ENCODE data around the gene OR2Z1. TPM values are rescaled to one million over a fixed set of nuclear protein-coding genes. Genes with fewer than 3 reads are reported as not detected.
"Not testable (repeated sequence)": the region's sequence is repeated elsewhere in the genome, so short reads cannot be mapped to it uniquely, and the experiment has no call there.

Gene OR2Z1
- total RNA-seq, 4 donors from 2014 or later: not detected

DNA sequence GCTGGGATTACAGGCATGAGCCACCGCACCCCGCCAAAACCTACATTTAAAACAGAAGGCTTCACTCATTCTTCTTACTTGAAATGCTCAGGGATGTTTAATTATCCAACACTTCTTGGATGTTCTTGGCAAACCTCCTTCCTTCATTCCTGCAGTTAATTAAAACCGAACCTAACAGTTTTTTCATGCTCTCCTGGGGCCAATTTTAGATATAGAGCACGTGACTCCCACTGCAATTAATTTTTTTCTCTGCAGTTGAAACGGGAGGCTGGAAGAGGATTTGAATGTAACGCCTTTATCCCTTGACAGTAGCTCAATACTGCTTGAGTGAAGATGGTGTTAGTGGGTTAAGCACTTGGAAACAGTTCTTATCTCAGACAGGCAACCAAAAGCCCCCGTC, 18.2 kb upstream of the OR2Z1 start:
- intact Hi-C loops (cut with DNase I; ENCODE audit: low total_unique reads): no loop called here
- DNase-seq: no peak
- Histone ChIP-seq H3K4me3 (no peak overlapping the region), H3K27me3 (no peaks in the 10 kb centered on the region), H3K4me1 (no peaks in the 10 kb centered on the region), H3K27ac (no peak overlapping the region), H3K36me3 (no peaks in the 10 kb centered on the region), H3K9me3 (no peaks in the 10 kb centered on the region)
- TF ChIP-seq POLR2A (IDR thresholded peaks at IDR 0.05): no peak
- TF ChIP-seq CTCF (IDR thresholded peaks at IDR 0.05): no peak

GRCh38 chr19:8705304-8705703, 16.1 kb upstream of the OR2Z1 start:
- intact Hi-C loops (cut with DNase I; ENCODE audit: low total_unique reads); H3K36me3 ChIP-seq; H3K4me1 ChIP-seq; H3K4me3 ChIP-seq; H3K27me3 ChIP-seq; H3K9me3 ChIP-seq; DNase-seq; H3K27ac ChIP-seq: not testable (repeated sequence)

- Histone ChIP-seq H3K4me1 (no peaks in the 10 kb centered on the region), H3K36me3 (no peaks in the 10 kb centered on the region), H3K27ac (no peak overlapping the region), H3K27me3 (no peaks in the 10 kb centered on the region), H3K9me3 (no peaks in the 10 kb centered on the region), H3K4me3 (no peak overlapping the region)
- intact Hi-C loops (cut with DNase I; ENCODE audit: low total_unique reads): no loop called here
- no peak for DNase-seq
- TF ChIP-seq POLR2A (IDR thresholded peaks at IDR 0.05): no peak
- no peak for TF ChIP-seq CTCF (IDR thresholded peaks at IDR 0.05)
Measured at GRCh38 chr19:8705742-8706141, 15.7 kb upstream of the OR2Z1 start.

DNA sequence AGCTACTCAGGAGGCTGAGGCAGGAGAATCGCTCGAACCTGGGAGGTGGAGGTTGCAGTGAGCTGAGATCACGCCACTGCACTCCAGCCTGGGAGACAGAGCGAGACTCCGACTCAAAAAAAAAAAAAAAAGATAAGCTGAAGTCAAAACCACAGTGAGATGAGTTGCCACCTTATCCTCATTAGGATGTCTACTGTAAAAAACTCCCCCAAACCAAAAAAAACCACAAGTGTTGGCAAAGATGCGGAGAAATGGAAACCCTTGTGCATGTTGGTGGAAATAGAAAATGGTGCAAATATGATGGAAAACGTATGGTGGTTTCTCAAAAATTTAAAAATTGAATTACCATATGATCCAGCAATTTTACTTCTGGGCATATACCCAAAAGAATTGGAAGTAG, 11.1 kb upstream of the OR2Z1 start:
- H3K36me3 ChIP-seq; H3K9me3 ChIP-seq; H3K4me1 ChIP-seq; intact Hi-C loops (cut with DNase I; ENCODE audit: low total_unique reads); H3K27ac ChIP-seq; H3K4me3 ChIP-seq; H3K27me3 ChIP-seq; DNase-seq: not testable (repeated sequence)

- no peaks in the 10 kb centered on the region for H3K9me3 ChIP-seq
- H3K27me3 ChIP-seq: no peaks in the 10 kb centered on the region
- H3K4me3 ChIP-seq: no peak overlapping the region
- DNase-seq: no peak
- no peak overlapping the region for H3K27ac ChIP-seq
- H3K36me3 ChIP-seq: no peaks in the 10 kb centered on the region
- intact Hi-C loops (cut with DNase I; ENCODE audit: low total_unique reads): no loop called here
- TF ChIP-seq CTCF (IDR thresholded peaks at IDR 0.05): no peak
- TF ChIP-seq POLR2A (IDR thresholded peaks at IDR 0.05): no peak
- H3K4me1 ChIP-seq: no peaks in the 10 kb centered on the region
Measured at GRCh38 chr19:8722032-8722431, 598 bp downstream of the OR2Z1 start.

- Histone ChIP-seq H3K36me3 (no peaks in the 10 kb centered on the region), H3K27me3 (no peaks in the 10 kb centered on the region), H3K27ac (no peak overlapping the region), H3K9me3 (no peaks in the 10 kb centered on the region), H3K4me1 (no peaks in the 10 kb centered on the region), H3K4me3 (no peak overlapping the region)
- DNase-seq: no peak
- TF ChIP-seq CTCF (IDR thresholded peaks at IDR 0.05) (no peak), POLR2A (IDR thresholded peaks at IDR 0.05) (no peak)
- intact Hi-C loops (cut with DNase I; ENCODE audit: low total_unique reads): no loop called here
Measured at GRCh38 chr19:8724276-8724675, 2.8 kb downstream of the OR2Z1 start.

All from uterus (tissue), 4 donors.